HCT116 (cell line): ENCODE results near the gene SLC1A3. TPM values are rescaled to one million over a fixed set of nuclear protein-coding genes. Genes with fewer than 3 reads are reported as not detected.

Experiments
- ATAC-seq: fragments of 200-7000 bp; cut with Tn5 transposase; 2 replicates; pipeline ENCODE4 v1.9.1; 2020; ENCODE audit warnings: mild to moderate bottlenecking, moderate library complexity
- BruUV-seq: library from RNA; stranded (reverse); fragments of 400-500 nt; replicated peaks from 2 replicates; lab custom pipeline; 2021; lab: Mats Ljungman, UMichigan
- CTCF ChIA-PET: fragments of 300-600 bp; sonication (Branson Sonifier 250); formaldehyde crosslinking; loops from one replicate; lab custom pipeline; 2021; ENCODE audit warnings: antibody characterized with exemption; lab: Charles Lee
- POLR2A ChIA-PET: fragments of 300-600, 350-600 bp; sonication (Branson Sonifier 250); formaldehyde crosslinking; loops from one replicate; lab custom pipeline; 2021; ENCODE audit warnings: antibody characterized with exemption; lab: Charles Lee
- RAD21 ChIA-PET, 2 experiments: fragments of 300-600 bp; sonication (Branson Sonifier 250); formaldehyde crosslinking; loops; one replicate each; lab custom pipeline; 2023; ENCODE audit warnings: low total read pairs in 2 of 2; ENCODE audit not compliant: uncharacterized antibody in 2 of 2, unreplicated experiment in 2 of 2, low non-redundant PET in 1 of 2; lab: Charles Lee
- DNase-seq: peaks from one replicate; pipeline ENCODE4 v3.0.0-alpha.2; 2010; ENCODE audit warnings: low read depth, low spot score
- H2AFZ ChIP-seq: fragments of 200-600 bp; shearing (Covaris generic), sonication (generic); 2 replicates; pipeline ENCODE4 v1.6.1; 2017; ENCODE audit warnings: low read depth, mixed run types, mixed read lengths, antibody characterized with exemption, low read length; ENCODE audit not compliant: poor library complexity, severe bottlenecking
- H3K27ac ChIP-seq: 2 replicates; pipeline ENCODE4 v1.5.1; 2012; ENCODE audit warnings: low read depth, low read length
- H3K27me3 ChIP-seq: fragments of 200-600 bp; sonication (generic); 2 replicates; pipeline ENCODE4 v1.6.1; 2016; ENCODE audit warnings: mixed run types, low read length, mixed read lengths; ENCODE audit not compliant: insufficient read depth
- H3K36me3 ChIP-seq, 2 experiments: fragments of 200-500 bp in 1 of 2; fragments of 200-600 bp in 1 of 2; sonication (Bioruptor generic) in 1 of 2; sonication (generic) in 1 of 2; 2 replicates each; pipeline versions ENCODE4 v1.5.1 to v1.6.1; 2014 to 2016; ENCODE audit warnings: low read length in 2 of 2, inconsistent platforms in 1 of 2, mixed read lengths in 1 of 2, mixed run types in 1 of 2; ENCODE audit not compliant: insufficient read depth in 2 of 2, control insufficient read depth in 1 of 2
- H3K4me1 ChIP-seq, 2 experiments: fragments of 200-600 bp in 1 of 2; sonication (generic) in 1 of 2; 2 replicates each; pipeline versions ENCODE4 v1.5.1 to v1.6.1; 2012 to 2017; ENCODE audit warnings: low read length in 2 of 2, inconsistent platforms in 1 of 2, mild to moderate bottlenecking in 1 of 2, mixed read lengths in 1 of 2, mixed run types in 1 of 2, moderate library complexity in 1 of 2; ENCODE audit not compliant: insufficient read depth in 2 of 2, control insufficient read depth in 1 of 2
- H3K4me2 ChIP-seq: fragments of 200-600 bp; sonication (generic); 2 replicates; pipeline ENCODE4 v1.6.1; 2017; ENCODE audit warnings: mixed run types, low read length, mixed read lengths
- H3K4me3 ChIP-seq, 2 experiments: fragments of 200-600 bp in 1 of 2; sonication (generic) in 1 of 2; replicated peaks in 1 of 2; 2 replicates each; pipeline ENCODE4 v1.5.1; 2011 to 2016; ENCODE audit warnings: low read length in 2 of 2, control low read depth in 1 of 2, low read depth in 1 of 2, mild to moderate bottlenecking in 1 of 2, mixed read lengths in 1 of 2, mixed run types in 1 of 2
- H3K79me2 ChIP-seq: fragments of 200-600 bp; sonication (generic); 2 replicates; pipeline ENCODE4 v1.6.1; 2017; ENCODE audit warnings: mild to moderate bottlenecking, mixed run types, low read length, moderate library complexity, mixed read lengths; ENCODE audit not compliant: insufficient read depth
- H3K9ac ChIP-seq: fragments of 200-600 bp; sonication (generic); 2 replicates; pipeline ENCODE4 v1.6.1; 2016; ENCODE audit warnings: low read length, mixed read lengths
- H3K9me2 ChIP-seq: fragments of 200-600 bp; sonication (generic), shearing (Covaris generic); 2 replicates; pipeline ENCODE4 v1.6.1; 2017; ENCODE audit warnings: mixed run types, mild to moderate bottlenecking, moderate library complexity; ENCODE audit not compliant: insufficient read depth
- H3K9me3 ChIP-seq, 2 experiments: fragments of 200-500 bp in 1 of 2; fragments of 200-600 bp in 1 of 2; sonication (Bioruptor generic) in 1 of 2; sonication (generic) in 1 of 2; 2 replicates each; pipeline ENCODE4 v1.6.1; 2014 to 2017; ENCODE audit warnings: low read length in 2 of 2, mixed read lengths in 2 of 2, inconsistent platforms in 1 of 2, low read depth in 1 of 2, mild to moderate bottlenecking in 1 of 2, mixed run types in 1 of 2, moderate library complexity in 1 of 2; ENCODE audit not compliant: control insufficient read depth in 1 of 2, insufficient read depth in 1 of 2
- H4K20me1 ChIP-seq: fragments of 200-600 bp; sonication (generic), shearing (Covaris generic); 2 replicates; pipeline ENCODE4 v1.6.1; 2017; ENCODE audit warnings: mixed run types, mild to moderate bottlenecking, moderate library complexity; ENCODE audit not compliant: insufficient read depth
- EZH2 ChIP-seq: fragments of 200-600 bp; sonication (generic); IDR thresholded peaks from 2 replicates; pipeline ENCODE4 v1.6.1; 2017; ENCODE audit warnings: antibody characterized with exemption, mixed run types
- EZH2phosphoT487 ChIP-seq: fragments of 200-600 bp; IDR thresholded peaks from 2 replicates; pipeline ENCODE4 v1.6.1; 2018; ENCODE audit warnings: antibody characterized with exemption, borderline replicate concordance
- POLR2A ChIP-seq: IDR thresholded peaks from 2 replicates; pipeline ENCODE4 v1.7.0; 2011; ENCODE audit warnings: borderline replicate concordance; ENCODE audit not compliant: insufficient read depth, insufficient read length; ENCODE audit errors: extremely low read depth
- POLR2AphosphoS5 ChIP-seq: IDR thresholded peaks from 2 replicates; pipeline ENCODE4 v1.6.1; 2011; ENCODE audit warnings: mild to moderate bottlenecking, low read depth, low read length, moderate library complexity
- RAD21 ChIP-seq: IDR thresholded peaks from 2 replicates; pipeline ENCODE4 v1.6.1; 2012; ENCODE audit warnings: low read depth, mild to moderate bottlenecking
- SIN3A ChIP-seq: IDR thresholded peaks from 2 replicates; pipeline ENCODE4 v1.6.1; 2012; ENCODE audit warnings: low read depth
- TCF7L2 ChIP-seq: IDR thresholded peaks from 2 replicates; pipeline ENCODE4 v1.7.0; 2011; ENCODE audit warnings: borderline replicate concordance, inconsistent platforms; ENCODE audit not compliant: insufficient read depth, insufficient read length; ENCODE audit errors: extremely low read depth
- intact Hi-C: fragments of 100-400 bp; cut with micrococcal nuclease; formaldehyde crosslinking; loops from 2 replicates; pipeline ENCODE4 v1.10.0; 2022
- total RNA-seq: library from RNA; stranded (reverse); gene quantifications from one replicate; pipeline ENCODE4 v1.2.1, GENCODE V29; 2021; ENCODE audit not compliant: unreplicated experiment
- TF ChIP-seq, protein P1 (sequence below): IDR thresholded peaks from 2 replicates; pipeline ENCODE4 v1.6.1; 2012
- TF ChIP-seq, protein P2 (sequence below), 3 experiments: fragments of 200-600 bp in 1 of 3; sonication (generic) in 1 of 3; IDR thresholded peaks in 2 of 3; conservative IDR thresholded peaks in 1 of 3; 2 replicates each; pipeline ENCODE4 v1.5.1; 2012 to 2017; ENCODE audit warnings: low read depth in 2 of 3, low read length in 2 of 3, antibody characterized with exemption in 1 of 3, borderline replicate concordance in 1 of 3, control low read depth in 1 of 3, mild to moderate bottlenecking in 1 of 3, mixed read lengths in 1 of 3, mixed run types in 1 of 3, moderate library complexity in 1 of 3; ENCODE audit not compliant: insufficient read depth in 1 of 3
- TF ChIP-seq, protein P3 (sequence below): IDR thresholded peaks from 2 replicates; pipeline ENCODE4 v1.6.1; 2012; ENCODE audit warnings: low read depth

Gene SLC1A3
- total RNA-seq, 1 experiment from 2014 or later = 12.9 TPM

DNA sequence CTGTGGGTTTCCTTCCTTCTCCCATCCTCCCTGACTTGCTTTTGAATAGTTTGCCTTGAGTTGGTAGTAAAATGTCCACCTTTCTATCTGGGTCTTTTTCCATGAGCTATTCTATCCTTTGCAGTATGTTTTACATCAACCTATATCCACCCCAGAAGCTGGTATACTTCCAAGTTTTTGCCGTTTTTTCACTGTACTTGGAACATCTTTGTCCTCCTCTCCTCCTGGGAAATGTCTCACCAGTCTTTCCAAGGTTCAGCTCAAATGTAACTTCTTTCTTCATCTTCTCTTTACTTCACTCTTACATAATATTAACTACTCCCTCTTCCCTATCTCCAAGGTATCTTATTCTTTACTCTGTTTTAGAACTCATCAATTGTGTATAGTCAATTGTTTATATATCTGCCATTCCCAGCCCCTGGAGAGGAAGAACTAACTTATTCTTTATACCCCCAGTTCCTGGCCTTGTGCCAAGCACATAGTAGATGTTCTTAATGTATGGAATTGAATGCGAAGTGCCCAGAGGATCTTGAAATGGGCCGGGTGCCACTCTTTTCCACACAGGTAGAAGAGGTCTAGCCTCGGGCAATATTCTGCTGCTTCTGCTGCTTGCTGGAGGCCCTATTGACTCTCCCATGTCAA lies 34.9 kb upstream of the SLC1A3 start:
- H3K9ac ChIP-seq = no peak overlapping the region
- no peaks in the 10 kb centered on the region for H3K36me3 ChIP-seq
- RAD21 ChIA-PET = no interaction called here
- no peaks in the 10 kb centered on the region for H4K20me1 ChIP-seq
- TF ChIP-seq RAD21 (no peak), POLR2A (no peak), EZH2phosphoT487 (no peak), SIN3A (no peak), POLR2AphosphoS5 (no peak), EZH2 (no peak), TCF7L2 (no peak)
- TF ChIP-seq, protein P1, sequence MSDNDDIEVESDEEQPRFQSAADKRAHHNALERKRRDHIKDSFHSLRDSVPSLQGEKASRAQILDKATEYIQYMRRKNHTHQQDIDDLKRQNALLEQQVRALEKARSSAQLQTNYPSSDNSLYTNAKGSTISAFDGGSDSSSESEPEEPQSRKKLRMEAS = no peak
- TF ChIP-seq, protein P2, sequence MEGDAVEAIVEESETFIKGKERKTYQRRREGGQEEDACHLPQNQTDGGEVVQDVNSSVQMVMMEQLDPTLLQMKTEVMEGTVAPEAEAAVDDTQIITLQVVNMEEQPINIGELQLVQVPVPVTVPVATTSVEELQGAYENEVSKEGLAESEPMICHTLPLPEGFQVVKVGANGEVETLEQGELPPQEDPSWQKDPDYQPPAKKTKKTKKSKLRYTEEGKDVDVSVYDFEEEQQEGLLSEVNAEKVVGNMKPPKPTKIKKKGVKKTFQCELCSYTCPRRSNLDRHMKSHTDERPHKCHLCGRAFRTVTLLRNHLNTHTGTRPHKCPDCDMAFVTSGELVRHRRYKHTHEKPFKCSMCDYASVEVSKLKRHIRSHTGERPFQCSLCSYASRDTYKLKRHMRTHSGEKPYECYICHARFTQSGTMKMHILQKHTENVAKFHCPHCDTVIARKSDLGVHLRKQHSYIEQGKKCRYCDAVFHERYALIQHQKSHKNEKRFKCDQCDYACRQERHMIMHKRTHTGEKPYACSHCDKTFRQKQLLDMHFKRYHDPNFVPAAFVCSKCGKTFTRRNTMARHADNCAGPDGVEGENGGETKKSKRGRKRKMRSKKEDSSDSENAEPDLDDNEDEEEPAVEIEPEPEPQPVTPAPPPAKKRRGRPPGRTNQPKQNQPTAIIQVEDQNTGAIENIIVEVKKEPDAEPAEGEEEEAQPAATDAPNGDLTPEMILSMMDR (IDR thresholded peaks at IDR 0.05 in 2 of 3, conservative IDR thresholded peaks at IDR 0.05 in 1 of 3; ENCODE audit: borderline replicate concordance in 1 of 3, insufficient read depth in 1 of 3, low read depth in 2 of 3, low read length in 2 of 3) = no peak
- TF ChIP-seq, protein P3, sequence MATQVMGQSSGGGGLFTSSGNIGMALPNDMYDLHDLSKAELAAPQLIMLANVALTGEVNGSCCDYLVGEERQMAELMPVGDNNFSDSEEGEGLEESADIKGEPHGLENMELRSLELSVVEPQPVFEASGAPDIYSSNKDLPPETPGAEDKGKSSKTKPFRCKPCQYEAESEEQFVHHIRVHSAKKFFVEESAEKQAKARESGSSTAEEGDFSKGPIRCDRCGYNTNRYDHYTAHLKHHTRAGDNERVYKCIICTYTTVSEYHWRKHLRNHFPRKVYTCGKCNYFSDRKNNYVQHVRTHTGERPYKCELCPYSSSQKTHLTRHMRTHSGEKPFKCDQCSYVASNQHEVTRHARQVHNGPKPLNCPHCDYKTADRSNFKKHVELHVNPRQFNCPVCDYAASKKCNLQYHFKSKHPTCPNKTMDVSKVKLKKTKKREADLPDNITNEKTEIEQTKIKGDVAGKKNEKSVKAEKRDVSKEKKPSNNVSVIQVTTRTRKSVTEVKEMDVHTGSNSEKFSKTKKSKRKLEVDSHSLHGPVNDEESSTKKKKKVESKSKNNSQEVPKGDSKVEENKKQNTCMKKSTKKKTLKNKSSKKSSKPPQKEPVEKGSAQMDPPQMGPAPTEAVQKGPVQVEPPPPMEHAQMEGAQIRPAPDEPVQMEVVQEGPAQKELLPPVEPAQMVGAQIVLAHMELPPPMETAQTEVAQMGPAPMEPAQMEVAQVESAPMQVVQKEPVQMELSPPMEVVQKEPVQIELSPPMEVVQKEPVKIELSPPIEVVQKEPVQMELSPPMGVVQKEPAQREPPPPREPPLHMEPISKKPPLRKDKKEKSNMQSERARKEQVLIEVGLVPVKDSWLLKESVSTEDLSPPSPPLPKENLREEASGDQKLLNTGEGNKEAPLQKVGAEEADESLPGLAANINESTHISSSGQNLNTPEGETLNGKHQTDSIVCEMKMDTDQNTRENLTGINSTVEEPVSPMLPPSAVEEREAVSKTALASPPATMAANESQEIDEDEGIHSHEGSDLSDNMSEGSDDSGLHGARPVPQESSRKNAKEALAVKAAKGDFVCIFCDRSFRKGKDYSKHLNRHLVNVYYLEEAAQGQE = no peak
- no peak overlapping the region for H3K4me3 ChIP-seq
- H3K9me2 ChIP-seq = no peaks in the 10 kb centered on the region
- no peaks in the 10 kb centered on the region for H3K27me3 ChIP-seq
- H3K4me2 ChIP-seq = no peak overlapping the region
- POLR2A ChIA-PET = no interaction called here
- H2AFZ ChIP-seq = no peak overlapping the region
- DNase-seq = no peak
- no peaks in the 10 kb centered on the region for H3K9me3 ChIP-seq
- CTCF ChIA-PET = no interaction called here
- H3K79me2 ChIP-seq = no peaks in the 10 kb centered on the region
- BruUV-seq = no TSS peak
- H3K27ac ChIP-seq = no peak overlapping the region
- ATAC-seq = no peak
- peaks cover 0 to 7% of the 10 kb centered on the region in 2 experiments; a peak in 3 of 4 replicates for H3K4me1 ChIP-seq
- intact Hi-C loops = no loop called here
